ENCODE results near the gene FRY.

FRY gene

GRCh38 chr13:32023096-32023495 is 8.5 kb upstream of the FRY start:
- DNase-seq (ENCODE audit: extremely low spot score): no peak
- TF ChIP-seq CTCF (IDR thresholded peaks at IDR 0.05; ENCODE audit: control extremely low read depth, extremely low read depth, low read depth, missing control alignments): no peak
- POLR2A ChIA-PET: no interaction called here
- CTCF ChIA-PET: interaction anchor here (0.7 to 1.7 kb wide), 8 partner anchors 8 to 290 kb away, joined by 3 to 9 read pairs (median 4); partner anchors contain the start of gene FRY

GRCh38 chr13:32023698-32024097 is 7.9 kb upstream of the FRY start:
- POLR2A ChIA-PET: no interaction called here
- no peak for TF ChIP-seq CTCF (IDR thresholded peaks at IDR 0.05; ENCODE audit: control extremely low read depth, extremely low read depth, low read depth, missing control alignments)
- DNase-seq (ENCODE audit: extremely low spot score): no peak
- CTCF ChIA-PET: interaction anchor here (1.4 kb wide), 1 partner anchor 19 kb away, joined by 3 read pairs; no protein-coding TSS in a partner anchor

GRCh38 chr13:32024750-32025149 is 6.8 kb upstream of the FRY start:
- no peak for TF ChIP-seq CTCF (IDR thresholded peaks at IDR 0.05; ENCODE audit: control extremely low read depth, extremely low read depth, low read depth, missing control alignments)
- DNase-seq (ENCODE audit: extremely low spot score): no peak

DNA sequence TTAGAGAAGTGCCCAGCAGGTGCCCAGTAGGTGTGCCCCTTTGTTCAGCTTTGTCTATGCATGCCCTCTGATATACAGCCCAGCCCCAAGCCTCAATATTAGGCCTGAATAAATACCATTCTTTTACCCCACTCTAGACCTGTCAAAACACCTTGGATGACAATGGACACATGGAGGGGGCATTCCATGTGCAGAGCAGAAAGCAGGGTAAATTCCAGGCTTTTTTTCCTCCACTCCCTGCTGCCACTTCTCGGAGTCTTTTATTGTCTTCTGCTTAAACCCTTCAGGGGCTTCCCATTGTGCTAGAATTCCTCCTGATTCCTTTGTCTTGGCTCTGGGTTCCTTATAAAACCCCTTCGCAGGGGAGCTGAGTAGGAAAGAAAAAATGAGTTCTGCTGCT is 5.8 kb upstream of the FRY start:
- ChIA-PET CTCF (interaction anchor here (0.7 to 1.3 kb wide), 5 partner anchors 10 to 289 kb away, joined by 3 read pairs; partner anchors contain the start of genes BRCA2 and ZAR1L), POLR2A (no interaction called here)
- no peak for DNase-seq (ENCODE audit: extremely low spot score)
- no peak for TF ChIP-seq CTCF (IDR thresholded peaks at IDR 0.05; ENCODE audit: control extremely low read depth, extremely low read depth, low read depth, missing control alignments)

More at GRCh38 chr13:32024750-32025149, 6.8 kb upstream of the FRY start:
- POLR2A ChIA-PET: interaction anchor here (0.6 kb wide), 1 partner anchor 567 kb away, joined by 3 read pairs; no protein-coding TSS in a partner anchor
- CTCF ChIA-PET: no interaction called here

- no peak for DNase-seq (ENCODE audit: extremely low spot score)
- ChIA-PET CTCF (interaction anchor here (1.1 to 1.2 kb wide), 2 partner anchors 9 to 40 kb away, joined by 3 read pairs; no protein-coding TSS in a partner anchor), POLR2A (no interaction called here)
- TF ChIP-seq CTCF (IDR thresholded peaks at IDR 0.05; ENCODE audit: control extremely low read depth, extremely low read depth, low read depth, missing control alignments): no peak
These were observed 5.0 kb upstream of the FRY start for GRCh38 chr13:32026623-32027022.

GRCh38 chr13:32028711-32029110 is 2.9 kb upstream of the FRY start:
- no peak for TF ChIP-seq CTCF (IDR thresholded peaks at IDR 0.05; ENCODE audit: control extremely low read depth, extremely low read depth, low read depth, missing control alignments)
- POLR2A ChIA-PET: no interaction called here
- DNase-seq (ENCODE audit: extremely low spot score): no peak
- CTCF ChIA-PET: interaction anchor here (0.7 to 2.0 kb wide), 2 partner anchors 13 to 27 kb away, joined by 3 to 6 read pairs; no protein-coding TSS in a partner anchor

Data from GM10248 (cell line).